GM21576 (cell line): ENCODE data around the gene SCARF2.

Source experiments
- ATAC-seq: cut with Tn5 transposase; IDR thresholded peaks from one replicate; pipeline ENCODE4 v1.9.1; 2021; ENCODE audit warnings: mild to moderate bottlenecking, moderate library complexity; ENCODE audit not compliant: unreplicated experiment

The SCARF2 gene

DNA sequence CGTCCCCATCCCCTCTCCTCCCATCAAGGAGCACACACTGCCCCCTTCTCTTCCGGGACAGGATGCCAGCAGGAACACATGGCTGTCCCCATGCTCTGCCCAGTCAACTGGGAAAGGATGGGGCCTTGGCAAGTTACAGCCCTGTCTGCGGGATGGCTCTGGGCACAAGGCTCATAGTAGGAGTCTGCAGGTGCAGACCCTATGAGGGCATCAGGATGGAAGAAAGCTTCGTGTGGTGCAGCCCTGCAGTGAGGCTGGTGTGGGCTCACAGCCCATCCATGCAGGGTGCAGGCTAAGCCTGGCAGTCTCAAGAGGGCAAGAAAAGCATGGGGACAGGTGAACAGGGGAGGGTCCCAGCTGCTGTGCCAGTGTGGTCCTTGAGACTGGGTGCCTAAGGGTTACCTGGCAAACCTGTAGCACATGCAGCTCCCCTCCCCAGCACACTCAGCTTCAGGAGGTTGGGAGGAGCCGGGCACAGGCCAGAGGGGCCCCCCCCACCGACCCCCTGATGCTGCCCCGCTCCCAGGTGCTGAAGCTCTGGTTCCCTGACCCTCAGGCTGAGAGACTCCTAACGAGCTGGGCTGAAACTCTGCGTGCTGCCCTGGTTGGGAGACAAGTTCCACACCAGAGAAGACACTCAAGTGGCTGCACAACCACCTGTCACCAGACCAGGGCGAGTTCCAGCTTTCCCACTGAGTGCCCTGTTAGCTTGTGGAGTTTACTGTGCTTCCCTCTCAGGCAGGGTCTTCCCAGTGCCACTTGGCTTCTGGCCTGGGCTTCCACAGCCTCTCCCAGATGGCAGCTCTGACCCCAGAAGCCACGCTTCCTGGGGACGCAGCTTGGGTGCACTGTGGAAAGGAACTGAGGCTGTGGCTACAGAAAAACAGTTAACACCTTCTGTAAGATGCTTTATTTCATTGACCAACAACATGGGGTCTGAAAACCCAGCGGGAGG, 3.3 kb upstream of the SCARF2 start:
- no peak for ATAC-seq

DNA sequence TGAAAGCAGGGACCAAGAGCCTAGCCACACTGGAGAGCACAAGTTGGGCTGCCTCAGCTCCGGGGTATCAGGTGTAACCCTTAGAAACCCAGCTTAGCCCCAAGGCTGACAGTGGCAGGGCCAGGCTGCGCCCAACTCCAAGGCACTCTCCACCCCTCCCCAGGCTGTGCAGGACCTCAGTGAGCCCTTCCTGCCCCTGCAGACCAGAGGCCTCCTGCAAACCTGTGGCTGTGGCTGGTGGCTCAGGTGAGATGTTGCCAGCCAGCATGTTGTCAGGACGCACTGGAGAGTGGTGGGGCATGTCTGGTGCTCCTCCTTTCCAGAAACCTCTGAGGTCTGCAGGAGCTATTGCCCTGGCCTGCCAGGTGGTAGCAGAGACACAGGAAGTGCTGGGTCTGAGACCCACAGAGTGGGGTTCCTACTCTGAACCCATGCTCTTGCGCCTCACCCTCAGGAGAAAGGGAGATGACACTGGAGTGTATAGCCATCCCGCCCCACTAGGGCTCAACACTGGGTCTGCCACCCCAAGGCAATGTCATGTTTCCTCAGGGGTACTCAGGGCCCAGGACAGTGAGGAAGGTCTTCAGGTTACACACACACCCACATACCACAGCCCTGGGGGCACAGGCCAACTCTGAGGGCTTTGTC, 2.4 kb upstream of the SCARF2 start:
- no peak for ATAC-seq

GRCh38 chr22:20439556-20439927, 1.9 kb upstream of the SCARF2 start:
- ATAC-seq, result no peak

DNA sequence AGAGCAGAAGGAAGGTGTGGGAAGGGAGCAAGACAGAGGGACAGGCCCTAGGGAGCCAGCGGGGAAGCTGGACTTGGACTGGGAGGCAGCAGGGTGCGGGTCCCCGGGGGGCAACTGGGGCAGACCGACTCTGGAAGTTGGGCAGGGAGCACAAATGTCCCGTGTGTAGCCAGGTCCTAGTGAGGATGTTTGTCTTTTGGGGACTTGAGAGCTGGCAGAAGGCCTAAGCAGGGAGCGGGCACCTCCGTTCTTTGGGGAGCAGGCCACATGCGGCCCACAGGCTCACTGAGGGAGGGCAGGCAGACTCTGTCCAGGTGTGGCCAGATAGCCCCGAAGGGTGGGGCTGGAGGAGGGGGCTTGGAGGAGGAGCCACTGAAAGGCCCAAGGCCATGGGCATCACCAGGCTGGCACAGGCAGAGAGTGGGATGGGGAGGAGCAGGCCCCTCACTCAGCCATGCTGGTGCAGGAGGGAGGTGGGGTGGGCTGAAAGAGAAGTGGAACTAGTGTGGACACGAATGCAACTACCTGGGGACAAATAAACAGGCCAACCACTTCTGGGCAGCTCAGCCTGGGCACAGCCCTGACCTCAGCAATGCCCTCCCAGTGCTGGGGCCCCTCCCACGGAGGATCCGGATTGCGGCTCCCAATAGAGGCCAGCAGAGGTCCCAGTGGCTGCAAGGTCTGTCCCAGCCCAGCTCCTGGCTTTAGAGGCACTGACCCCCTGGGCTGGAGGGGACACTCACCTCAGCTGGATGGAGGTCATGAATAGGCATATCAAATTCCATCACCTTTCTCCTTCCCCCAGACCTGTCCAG, 1.3 kb upstream of the SCARF2 start:
- no peak for ATAC-seq

DNA sequence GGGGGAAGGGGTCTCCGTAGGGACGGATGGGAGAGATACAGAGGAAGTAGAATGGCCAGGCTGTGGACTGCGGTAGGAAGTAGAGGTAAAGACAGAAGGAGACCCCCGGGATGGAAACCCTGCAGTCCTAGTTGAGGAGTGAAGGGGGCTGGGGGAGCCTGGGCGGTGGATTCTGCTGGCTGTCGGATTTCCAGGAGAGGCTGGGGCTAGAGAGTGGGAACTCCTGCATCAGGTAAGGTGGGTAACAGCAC, 727 bp upstream of the SCARF2 start:
- ATAC-seq, result no peak

GRCh38 chr22:20436768-20437612, 635 bp downstream of the SCARF2 start:
- ATAC-seq, result no peak

DNA sequence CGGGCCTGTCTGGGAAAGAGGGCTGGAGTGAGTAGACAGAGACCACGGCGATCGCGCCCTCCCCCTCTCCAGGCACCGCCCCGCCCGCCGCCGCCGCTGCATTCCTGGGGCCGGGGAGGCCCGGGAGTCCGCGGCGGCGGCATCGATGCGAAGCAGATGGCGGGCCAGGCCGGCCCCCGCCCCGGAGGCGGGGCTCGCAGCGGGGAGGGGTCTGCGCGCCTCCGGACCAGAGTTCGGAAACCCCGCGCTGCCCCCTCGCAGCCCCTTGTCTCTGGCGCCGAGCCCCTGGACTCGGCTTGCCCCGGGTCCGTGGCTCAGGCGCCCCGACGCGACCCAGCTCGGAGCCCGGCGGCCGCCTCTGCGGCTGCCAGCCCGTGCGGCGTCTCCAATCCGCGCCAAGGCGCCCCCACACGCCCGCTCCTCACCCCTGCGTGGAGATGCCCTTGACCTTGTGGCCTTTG, 1.3 kb downstream of the SCARF2 start:
- no peak for ATAC-seq

GRCh38 chr22:20435436-20436306, 2.0 kb downstream of the SCARF2 start:
- no peak for ATAC-seq

GRCh38 chr22:20434773-20435172, 2.9 kb downstream of the SCARF2 start:
- no peak for ATAC-seq

DNA sequence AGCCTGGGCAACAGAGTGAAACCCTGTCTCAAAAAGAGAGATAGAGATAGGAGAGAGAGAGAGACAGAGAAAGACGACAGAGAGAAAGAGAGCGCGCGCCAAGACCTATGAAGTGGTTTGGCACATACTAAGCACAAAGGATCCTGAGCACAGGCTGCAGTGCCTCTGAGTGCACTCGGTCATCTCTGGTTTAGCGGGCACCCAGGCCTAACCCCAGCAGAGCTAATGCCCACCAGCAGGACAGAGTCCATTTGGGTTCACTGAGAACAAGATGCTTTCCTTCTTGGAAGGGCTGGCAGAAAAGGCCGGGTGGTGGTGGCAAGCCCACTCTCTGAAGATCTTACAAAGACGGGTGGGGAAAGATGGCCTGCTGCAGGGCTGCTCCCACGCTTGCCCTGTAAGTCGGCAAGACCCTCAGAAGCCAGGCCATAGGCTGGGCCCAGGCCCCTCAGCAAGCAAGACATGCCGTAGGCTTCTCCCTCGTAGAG, 3.3 kb downstream of the SCARF2 start:
- no peak for ATAC-seq

DNA sequence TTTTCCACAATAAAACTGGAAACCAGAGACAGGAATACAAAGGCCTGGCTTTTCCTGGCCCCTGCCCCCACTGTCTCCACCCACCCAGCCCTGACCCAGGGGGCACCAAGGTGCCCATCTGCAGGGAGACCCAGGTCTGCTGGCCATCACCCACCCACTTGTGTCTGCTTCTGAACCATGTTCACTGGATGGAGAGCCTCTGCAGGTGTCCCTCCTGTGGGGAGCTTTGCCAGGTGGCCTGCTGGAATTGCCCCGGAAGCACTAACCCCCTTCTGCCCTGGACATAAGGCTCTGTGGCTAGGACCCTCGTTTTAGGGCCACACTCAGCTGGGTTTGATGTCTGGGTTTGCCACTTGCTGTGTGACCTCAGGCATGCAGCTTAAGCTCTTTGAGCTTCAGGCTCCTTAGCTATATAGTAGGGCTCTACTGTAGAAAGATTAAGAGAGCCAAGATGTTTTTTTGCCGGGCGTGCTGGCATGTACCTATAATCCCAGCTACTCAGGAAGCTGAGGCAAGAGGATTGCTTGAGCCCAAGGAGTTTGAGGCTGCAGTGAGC, 3.9 kb downstream of the SCARF2 start:
- no peak for ATAC-seq

DNA sequence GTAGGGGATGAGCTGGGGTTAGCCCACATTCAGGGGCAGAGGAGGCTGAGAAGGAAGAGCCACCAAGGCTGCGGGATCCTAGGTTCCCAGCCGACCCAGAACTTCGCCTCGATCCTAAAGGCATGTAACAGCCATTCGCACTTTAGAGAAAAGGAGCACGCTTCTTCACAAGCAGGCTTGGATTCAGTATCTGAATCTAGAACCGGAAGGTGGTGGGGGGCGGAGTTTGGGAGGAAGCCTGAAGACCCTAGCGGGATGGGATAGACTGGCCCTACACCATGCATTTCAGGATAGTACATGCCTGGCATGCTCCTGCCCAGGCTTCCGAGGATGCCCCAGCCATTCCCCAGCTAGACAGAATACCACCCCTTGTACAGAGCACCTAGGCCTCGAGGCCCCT, 4.4 kb downstream of the SCARF2 start:
- no peak for ATAC-seq

GRCh38 chr22:20432244-20432686, 5.4 kb downstream of the SCARF2 start:
- no peak for ATAC-seq

- ATAC-seq, result no peak
These were observed 6.0 kb downstream of the SCARF2 start for GRCh38 chr22:20431511-20432192.

DNA sequence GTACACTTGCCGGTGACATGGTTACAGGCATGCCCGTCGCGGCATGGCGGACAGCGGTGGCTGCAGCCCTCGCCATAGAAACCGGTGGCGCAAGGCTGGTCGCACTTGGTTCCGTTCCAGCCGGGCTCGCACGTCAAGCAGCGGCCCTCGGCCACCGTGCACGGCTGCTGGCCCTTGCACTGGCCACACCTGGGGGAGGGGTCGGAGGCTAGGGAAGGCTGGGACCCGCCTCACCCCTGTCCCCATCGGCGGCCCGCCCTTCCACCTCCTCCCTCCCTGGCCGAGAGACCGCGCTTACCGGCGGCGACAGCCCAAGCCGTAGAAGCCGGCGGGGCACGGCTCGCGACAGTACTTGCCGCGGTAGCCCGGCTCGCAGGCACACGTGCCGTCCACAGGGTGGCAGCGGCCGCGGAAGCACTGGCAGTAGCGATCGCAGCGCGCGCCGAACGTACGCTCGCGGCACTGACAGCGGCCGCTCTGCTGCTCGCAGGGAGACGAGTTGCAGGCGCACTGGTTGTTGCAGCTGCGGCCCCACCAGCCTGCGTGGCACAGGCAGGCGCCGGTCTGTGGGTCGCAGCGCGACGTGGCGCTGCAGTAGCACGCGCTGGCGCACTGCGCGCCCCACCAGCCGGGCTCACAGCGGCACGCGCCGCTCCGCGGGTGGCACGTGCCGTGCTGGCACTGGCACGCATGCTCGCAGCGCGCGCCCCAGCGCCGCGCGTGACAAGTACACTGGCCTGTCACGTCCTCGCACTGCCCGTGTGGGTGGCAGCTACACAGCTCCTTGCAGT, 6.7 kb downstream of the SCARF2 start:
- no peak for ATAC-seq

DNA sequence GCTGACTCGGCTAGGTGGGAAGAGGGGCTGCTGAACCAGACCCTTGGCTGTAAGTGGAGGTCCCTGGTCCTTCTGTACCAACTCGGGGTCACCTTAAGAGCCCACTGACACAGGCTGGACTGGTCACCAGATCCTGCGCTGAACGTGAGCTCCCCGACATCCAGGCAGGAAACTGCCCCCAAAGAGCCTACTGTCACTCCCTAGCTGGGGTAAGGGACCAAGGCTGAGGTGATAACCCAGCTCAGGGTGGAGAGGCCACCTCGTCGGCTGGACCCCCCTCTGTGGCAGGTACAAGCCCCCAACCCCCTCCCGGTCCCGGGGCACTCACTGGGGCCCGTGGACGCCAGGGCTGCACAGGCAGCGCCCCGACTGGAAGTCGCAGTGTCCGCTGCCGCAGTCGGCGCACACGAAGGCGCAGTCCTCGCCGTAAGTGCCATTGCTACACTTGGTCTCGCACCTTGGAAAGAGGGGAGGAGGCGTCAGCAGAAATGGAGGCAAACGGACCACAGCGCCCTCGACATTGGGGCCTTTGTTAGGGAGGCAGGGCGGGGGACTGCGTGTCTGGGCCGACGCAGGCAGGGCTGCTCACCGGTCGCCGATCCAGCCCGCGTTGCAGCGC, 7.4 kb downstream of the SCARF2 start:
- no peak for ATAC-seq
